SK-N-SH treated with all-trans-retinoic acid at 6 μM for 48 hours (cell line): ENCODE measurements around the gene APOL6.
"Not testable (repeated sequence)": the region's sequence is repeated elsewhere in the genome, so short reads cannot be mapped to it uniquely, and the experiment has no call there.

ENCODE experiments used
- PATZ1 ChIP-seq: fragments of 250-450 bp; sonication (Bioruptor Pico); IDR thresholded peaks from 2 replicates; pipeline ENCODE4 v1.8.0; 2020; ENCODE audit warnings: mild to moderate bottlenecking, moderate library complexity, borderline replicate concordance
- RARB ChIP-seq: fragments of 250-450 bp; sonication (Bioruptor Pico); IDR thresholded peaks from 2 replicates; pipeline ENCODE4 v1.8.0; 2021; ENCODE audit warnings: mild to moderate bottlenecking, moderate library complexity
- ZNF8 ChIP-seq: fragments of 450-650 bp; formaldehyde crosslinking; IDR thresholded peaks from 2 replicates; pipeline ENCODE4 v1.5.0; 2020; ENCODE audit warnings: mild to moderate bottlenecking, moderate library complexity
- TF ChIP-seq, protein P1 (sequence below): fragments of 250-450 bp; sonication (Bioruptor Pico); IDR thresholded peaks from 2 replicates; pipeline ENCODE4 v1.5.1; 2020; ENCODE audit warnings: low read depth, mild to moderate bottlenecking, moderate library complexity

DNA sequence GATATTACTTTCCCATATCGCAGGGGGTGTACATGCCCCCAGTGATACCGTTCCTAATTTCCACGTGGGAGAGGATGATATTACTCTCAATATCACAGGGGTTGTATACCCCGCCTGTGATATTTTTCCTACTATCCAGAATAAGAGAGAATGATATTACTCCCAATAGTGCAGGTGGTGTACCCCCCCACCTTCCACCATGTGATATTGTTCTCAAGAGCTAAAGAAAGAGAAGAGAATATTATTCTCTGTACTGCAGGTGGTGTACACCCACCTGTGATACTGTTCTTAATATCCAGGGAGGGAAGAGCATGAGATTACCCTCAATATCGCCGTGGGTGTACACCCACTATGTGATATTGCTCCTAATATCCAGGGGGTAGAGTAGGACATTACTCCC is 51.6 kb downstream of the APOL6 start:
- TF ChIP-seq PATZ1, ZNF8, RARB: not testable (repeated sequence)
- TF ChIP-seq, protein P1, sequence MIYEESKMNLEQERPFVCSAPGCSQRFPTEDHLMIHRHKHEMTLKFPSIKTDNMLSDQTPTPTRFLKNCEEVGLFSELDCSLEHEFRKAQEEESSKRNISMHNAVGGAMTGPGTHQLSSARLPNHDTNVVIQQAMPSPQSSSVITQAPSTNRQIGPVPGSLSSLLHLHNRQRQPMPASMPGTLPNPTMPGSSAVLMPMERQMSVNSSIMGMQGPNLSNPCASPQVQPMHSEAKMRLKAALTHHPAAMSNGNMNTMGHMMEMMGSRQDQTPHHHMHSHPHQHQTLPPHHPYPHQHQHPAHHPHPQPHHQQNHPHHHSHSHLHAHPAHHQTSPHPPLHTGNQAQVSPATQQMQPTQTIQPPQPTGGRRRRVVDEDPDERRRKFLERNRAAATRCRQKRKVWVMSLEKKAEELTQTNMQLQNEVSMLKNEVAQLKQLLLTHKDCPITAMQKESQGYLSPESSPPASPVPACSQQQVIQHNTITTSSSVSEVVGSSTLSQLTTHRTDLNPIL (CRISPR knock-in tag), result not testable (repeated sequence)
